LNCAP (cell line): Measurements from ENCODE around the gene DHRS9.

Experiments used
- CTCF ChIP-seq: fragments of 450-650 bp; IDR thresholded peaks from 2 replicates; pipeline ENCODE4 v1.5.1; 2017; ENCODE audit warnings: mild to moderate bottlenecking

The DHRS9 gene

DNA sequence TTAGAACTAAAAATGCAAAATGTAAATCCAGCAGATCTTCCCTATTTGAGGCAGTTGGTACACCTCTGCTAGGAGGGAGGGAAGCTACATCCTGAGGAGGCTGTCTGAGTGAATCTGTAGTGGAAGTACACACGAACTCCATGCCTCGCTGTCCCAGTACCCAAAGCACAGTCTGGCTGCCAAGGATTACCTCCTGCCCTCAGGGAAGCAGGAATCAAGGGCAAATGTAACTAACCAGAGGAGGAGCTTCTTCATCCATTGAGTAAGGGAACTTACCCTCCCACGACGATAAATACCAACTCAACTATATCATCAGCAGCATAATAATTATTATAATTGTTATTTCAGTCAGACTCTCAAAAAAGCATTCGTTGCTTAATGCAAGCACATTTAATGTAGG is 2.1 kb downstream of the DHRS9 start:
- TF ChIP-seq CTCF: no peak

GRCh38 chr2:169072163-169072925 is 3.0 kb downstream of the DHRS9 start:
- no peak for TF ChIP-seq CTCF

DNA sequence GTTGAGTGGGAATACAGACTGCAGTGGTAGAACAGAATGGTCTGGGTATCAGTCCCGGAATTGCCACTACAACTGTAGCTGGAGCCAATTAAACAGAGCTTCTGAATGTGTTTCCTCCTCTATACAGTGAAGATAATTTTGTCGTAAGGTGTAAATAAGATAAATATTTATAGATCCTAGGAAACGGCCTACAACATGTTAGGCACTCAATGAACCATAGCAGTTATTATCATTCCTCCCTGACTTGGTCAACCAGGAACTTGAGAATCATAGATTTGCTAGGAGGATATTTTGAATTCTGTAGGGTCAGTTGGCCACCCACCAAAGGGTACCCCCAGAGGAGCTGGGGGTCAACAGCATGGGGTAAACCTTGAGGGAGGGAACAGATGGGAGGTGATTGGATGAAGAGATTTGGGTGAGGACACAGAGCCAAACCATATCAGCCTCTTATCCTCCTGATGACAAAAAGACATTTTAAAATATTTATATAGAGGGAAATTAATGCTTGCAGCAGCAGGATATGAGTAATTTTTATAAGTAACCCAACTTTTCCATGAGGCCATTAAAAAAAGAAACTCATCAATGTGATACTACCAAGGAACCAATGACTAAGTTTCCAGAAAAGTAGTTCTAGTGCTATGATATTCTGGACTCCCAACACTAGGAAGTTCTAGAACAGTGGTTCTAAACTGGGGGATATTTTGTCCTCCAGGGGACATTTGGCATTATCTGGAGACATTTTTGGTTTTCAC is 4.0 kb downstream of the DHRS9 start:
- no peak for TF ChIP-seq CTCF

DNA sequence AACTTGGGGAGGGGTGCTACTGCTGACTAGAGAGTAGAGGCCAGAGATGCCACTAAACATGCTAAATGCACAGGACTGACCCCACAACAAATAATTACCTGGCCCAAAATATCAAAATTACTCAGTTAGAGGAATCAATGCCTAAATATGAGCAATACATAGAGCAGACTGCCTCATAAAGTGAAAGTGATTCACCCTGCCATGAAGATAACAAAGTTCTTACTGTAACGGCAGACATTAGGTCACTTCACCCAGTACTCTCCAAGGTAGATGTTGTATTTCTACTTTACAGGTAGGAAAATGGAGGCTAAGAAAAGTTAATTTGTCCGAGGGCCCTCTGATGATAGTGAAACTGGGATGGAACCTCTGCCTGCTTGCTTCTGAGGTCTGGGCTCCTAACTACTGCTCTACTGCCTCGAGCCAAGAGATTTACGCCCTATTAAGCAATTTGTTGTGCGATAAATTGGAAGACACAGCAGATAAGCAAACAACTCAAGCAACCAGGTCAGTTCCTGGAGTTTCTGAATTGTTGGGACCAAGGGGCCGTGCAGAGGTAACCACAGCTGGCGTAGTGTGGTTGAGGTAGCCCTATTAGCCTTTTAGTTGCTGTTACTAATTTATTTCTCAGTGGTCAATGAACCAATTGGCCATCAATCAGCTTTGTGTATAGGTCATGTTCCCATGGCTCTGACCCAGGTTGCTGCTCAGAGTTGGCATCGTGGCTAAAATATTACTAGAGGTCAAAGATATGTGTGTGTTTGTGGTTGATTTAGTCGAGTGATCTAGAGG is 4.8 kb downstream of the DHRS9 start:
- TF ChIP-seq CTCF: no peak

DNA sequence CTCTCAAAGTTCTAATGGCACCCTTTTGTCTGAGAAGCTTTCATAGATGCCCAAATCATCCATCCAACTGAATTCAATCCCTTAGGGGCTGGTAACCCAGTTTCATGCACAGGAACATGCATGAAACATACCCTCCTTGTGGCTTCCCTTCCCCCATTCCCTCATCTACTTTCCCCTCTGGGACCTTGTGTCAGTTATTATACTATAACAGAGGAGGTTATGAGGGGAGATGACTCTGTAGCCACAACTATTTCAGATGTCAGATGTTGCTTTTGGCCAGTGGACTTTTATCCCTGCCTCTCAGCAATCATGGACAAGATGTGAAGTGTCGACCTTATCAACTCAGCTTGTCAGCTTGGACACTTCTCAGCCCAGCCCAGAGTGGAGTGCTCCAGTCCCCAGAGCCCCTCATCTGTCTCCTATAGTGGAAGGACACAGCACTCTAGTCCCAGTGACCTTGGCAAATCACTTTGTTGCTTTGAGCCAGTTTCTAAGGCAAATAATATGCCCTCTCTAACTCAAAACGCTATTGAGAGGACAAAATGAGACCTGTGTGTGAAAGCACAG is 8.4 kb downstream of the DHRS9 start:
- TF ChIP-seq CTCF: no peak

DNA sequence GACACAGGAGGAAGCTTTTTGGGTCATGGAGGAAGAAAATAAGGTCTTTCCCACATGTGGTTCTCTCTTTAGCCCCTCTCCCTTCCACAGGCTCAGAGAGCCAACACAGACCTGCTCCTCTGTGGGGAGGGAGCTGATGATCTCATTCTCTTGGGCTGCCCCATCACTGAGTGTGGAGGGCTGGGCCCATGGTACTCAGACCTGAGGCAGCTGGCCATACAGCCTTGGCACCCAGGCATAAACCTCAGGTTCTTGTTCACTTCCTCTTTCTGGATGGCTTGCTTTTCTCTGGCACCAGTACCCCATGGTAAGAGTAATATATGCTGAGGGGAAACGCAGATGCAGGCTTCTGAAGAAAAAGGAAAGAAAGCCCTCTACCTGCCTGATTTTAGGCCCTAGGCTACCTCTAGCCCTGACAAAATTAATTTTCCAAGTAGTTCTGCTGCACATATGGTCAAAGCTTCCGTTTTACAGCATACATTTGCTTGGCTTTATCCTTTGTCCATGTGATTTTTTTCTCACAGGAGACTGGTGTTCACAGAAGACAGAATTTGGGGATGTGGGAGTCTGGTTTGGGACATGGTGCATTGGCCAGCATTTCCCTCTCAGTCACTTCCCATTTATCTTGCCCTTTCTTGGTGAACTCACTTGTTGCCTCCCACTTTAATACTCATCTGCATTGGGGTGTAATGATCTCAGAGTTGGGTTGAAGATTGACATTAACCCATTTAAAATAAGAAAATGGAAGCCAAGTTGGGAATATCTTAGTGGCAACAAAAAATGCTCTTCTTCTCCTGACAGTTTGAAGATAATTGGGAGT is 11.1 kb downstream of the DHRS9 start:
- no peak for TF ChIP-seq CTCF
